ENCODE measurements around the gene POMC.

POMC gene

DNA sequence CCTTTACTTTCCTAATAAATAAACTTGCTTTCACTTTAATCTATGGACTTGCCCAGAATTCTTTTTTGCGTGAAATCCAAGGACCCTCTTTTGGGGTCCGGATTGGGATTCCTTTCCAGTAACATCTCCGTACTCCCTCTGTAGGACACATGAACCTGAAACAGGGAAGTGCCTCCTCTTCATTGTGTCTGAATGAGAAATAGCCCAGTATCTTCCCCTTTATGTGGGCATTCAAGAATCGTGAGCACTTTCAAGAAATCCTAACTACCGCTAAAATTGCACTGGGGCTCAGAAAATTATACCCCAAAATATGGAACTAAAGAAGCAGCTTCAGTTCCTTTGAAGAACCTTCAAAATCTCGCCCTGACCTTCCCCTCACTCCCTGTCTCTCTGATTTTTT is 7.8 kb upstream of the POMC start:
- H3F3A ChIP-seq (ENCODE audit: control insufficient read depth, insufficient read depth): no peaks in the 10 kb centered on the region
- no peaks in the 10 kb centered on the region for H3K9me3 ChIP-seq (ENCODE audit: control insufficient read depth, insufficient read depth, low read length)
- H3K79me2 ChIP-seq (ENCODE audit: control insufficient read depth, low read length): no peaks in the 10 kb centered on the region
- H3K27me3 ChIP-seq (ENCODE audit: control insufficient read depth, low read length): peaks cover 36% of the 10 kb centered on the region
- H3K4me1 ChIP-seq (ENCODE audit: control insufficient read depth, low read length): no peaks in the 10 kb centered on the region
- no peak overlapping the region for H3K27ac ChIP-seq (ENCODE audit: low read depth, low read length)
- no peaks in the 10 kb centered on the region for H3K9me2 ChIP-seq (replicated peaks; ENCODE audit: control insufficient read depth, low read length)
- no peak overlapping the region for H3K4me2 ChIP-seq (ENCODE audit: low read length)
- H3K4me3 ChIP-seq (ENCODE audit: low read length): no peak overlapping the region
- TF ChIP-seq EZH2phosphoT487 (IDR thresholded peaks at IDR 0.05; ENCODE audit: borderline replicate concordance, low read length): no peak
- TF ChIP-seq, protein P1, sequence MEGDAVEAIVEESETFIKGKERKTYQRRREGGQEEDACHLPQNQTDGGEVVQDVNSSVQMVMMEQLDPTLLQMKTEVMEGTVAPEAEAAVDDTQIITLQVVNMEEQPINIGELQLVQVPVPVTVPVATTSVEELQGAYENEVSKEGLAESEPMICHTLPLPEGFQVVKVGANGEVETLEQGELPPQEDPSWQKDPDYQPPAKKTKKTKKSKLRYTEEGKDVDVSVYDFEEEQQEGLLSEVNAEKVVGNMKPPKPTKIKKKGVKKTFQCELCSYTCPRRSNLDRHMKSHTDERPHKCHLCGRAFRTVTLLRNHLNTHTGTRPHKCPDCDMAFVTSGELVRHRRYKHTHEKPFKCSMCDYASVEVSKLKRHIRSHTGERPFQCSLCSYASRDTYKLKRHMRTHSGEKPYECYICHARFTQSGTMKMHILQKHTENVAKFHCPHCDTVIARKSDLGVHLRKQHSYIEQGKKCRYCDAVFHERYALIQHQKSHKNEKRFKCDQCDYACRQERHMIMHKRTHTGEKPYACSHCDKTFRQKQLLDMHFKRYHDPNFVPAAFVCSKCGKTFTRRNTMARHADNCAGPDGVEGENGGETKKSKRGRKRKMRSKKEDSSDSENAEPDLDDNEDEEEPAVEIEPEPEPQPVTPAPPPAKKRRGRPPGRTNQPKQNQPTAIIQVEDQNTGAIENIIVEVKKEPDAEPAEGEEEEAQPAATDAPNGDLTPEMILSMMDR (IDR thresholded peaks at IDR 0.05; ENCODE audit: low read depth, low read length, poor library complexity, severe bottlenecking): no peak
- H3K36me3 ChIP-seq (ENCODE audit: control insufficient read depth, low read length): no peaks in the 10 kb centered on the region
- H4K20me1 ChIP-seq (ENCODE audit: control insufficient read depth, insufficient read depth, low read depth, low read length): no peaks in the 10 kb centered on the region

DNA sequence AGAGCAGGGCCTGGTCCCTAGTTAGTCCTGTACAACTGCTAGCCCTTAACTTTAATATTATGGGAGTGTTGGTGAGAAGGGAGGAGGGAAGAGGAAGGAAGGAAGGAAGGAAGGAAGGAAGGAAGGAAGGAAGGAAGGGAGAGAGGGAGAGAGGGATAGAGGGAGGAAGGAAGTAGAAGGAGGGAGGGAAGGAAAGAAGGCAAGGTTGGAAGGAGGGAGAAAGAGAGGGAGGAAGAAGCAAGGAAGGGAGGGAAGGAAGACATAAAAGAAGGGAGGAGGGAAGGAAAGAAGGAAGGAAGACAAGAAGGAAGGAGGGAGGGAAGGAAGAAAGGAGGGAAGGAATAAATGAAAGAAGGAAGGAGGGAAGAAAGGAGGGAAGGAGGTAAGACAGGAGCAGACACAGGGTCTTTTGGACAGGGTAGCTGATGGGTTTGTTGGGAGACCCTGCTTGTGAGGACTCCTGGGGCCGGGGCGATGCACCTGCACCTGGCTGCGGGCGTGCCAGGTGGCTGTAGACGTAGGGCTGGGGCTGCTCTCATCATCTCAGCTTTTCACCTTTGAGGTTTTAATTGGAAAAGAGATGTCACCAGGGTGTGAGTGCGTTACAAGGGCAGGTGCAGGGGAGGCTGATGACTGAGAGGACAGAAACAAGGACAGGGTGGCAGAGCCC is 5.9 kb upstream of the POMC start:
- H3K4me1 ChIP-seq (ENCODE audit: control insufficient read depth, low read length): no peaks in the 10 kb centered on the region
- H3F3A ChIP-seq (ENCODE audit: control insufficient read depth, insufficient read depth): no peaks in the 10 kb centered on the region
- peaks cover 47% of the 10 kb centered on the region for H3K27me3 ChIP-seq (ENCODE audit: control insufficient read depth, low read length)
- no peak overlapping the region for H3K4me3 ChIP-seq (ENCODE audit: low read length)
- H3K9me2 ChIP-seq (replicated peaks; ENCODE audit: control insufficient read depth, low read length): no peaks in the 10 kb centered on the region
- no peak overlapping the region for H3K27ac ChIP-seq (ENCODE audit: low read depth, low read length)
- no peaks in the 10 kb centered on the region for H3K79me2 ChIP-seq (ENCODE audit: control insufficient read depth, low read length)
- no peak overlapping the region for H3K4me2 ChIP-seq (ENCODE audit: low read length)
- no peak for TF ChIP-seq EZH2phosphoT487 (IDR thresholded peaks at IDR 0.05; ENCODE audit: borderline replicate concordance, low read length)
- TF ChIP-seq, protein P1 (IDR thresholded peaks at IDR 0.05; ENCODE audit: low read depth, low read length, poor library complexity, severe bottlenecking): no peak
- H4K20me1 ChIP-seq (ENCODE audit: control insufficient read depth, insufficient read depth, low read depth, low read length): no peaks in the 10 kb centered on the region; the same call in 1 of the 2 replicates
- no peaks in the 10 kb centered on the region for H3K36me3 ChIP-seq (ENCODE audit: control insufficient read depth, low read length)
- H3K9me3 ChIP-seq (ENCODE audit: control insufficient read depth, insufficient read depth, low read length): no peaks in the 10 kb centered on the region

DNA sequence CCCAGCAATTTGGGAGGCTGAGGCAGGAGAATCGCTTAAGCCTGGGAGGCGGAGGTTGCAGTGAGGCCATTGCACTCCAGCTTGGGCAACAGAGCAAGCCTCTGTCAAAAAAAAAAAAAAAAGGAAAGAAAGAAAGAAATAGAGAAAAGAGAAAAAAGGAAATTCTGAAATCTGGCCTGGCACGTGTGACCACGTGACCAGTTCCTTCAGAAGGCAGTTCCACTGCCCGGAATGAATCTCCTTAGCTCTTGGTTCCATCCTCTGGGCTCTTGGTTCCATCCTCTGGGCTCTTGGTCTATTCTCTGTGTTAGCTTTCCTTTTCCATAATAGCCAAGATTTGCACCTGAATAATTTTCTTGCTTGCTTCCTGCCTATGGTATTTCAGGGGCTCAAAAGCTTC is 5.3 kb upstream of the POMC start:
- no peak overlapping the region for H3K4me3 ChIP-seq (ENCODE audit: low read length)
- H3F3A ChIP-seq (ENCODE audit: control insufficient read depth, insufficient read depth): no peaks in the 10 kb centered on the region
- no peak overlapping the region for H3K4me2 ChIP-seq (ENCODE audit: low read length)
- H3K36me3 ChIP-seq (ENCODE audit: control insufficient read depth, low read length): no peaks in the 10 kb centered on the region
- H3K79me2 ChIP-seq (ENCODE audit: control insufficient read depth, low read length): no peaks in the 10 kb centered on the region
- no peak overlapping the region for H3K27ac ChIP-seq (ENCODE audit: low read depth, low read length)
- no peaks in the 10 kb centered on the region; the same call in 1 of the 2 replicates for H4K20me1 ChIP-seq (ENCODE audit: control insufficient read depth, insufficient read depth, low read depth, low read length)
- H3K9me2 ChIP-seq (replicated peaks; ENCODE audit: control insufficient read depth, low read length): no peaks in the 10 kb centered on the region
- TF ChIP-seq EZH2phosphoT487 (IDR thresholded peaks at IDR 0.05; ENCODE audit: borderline replicate concordance, low read length): no peak
- TF ChIP-seq, protein P1 (IDR thresholded peaks at IDR 0.05; ENCODE audit: low read depth, low read length, poor library complexity, severe bottlenecking): no peak
- H3K4me1 ChIP-seq (ENCODE audit: control insufficient read depth, low read length): no peaks in the 10 kb centered on the region
- no peaks in the 10 kb centered on the region for H3K9me3 ChIP-seq (ENCODE audit: control insufficient read depth, insufficient read depth, low read length)
- H3K27me3 ChIP-seq (ENCODE audit: control insufficient read depth, low read length): peaks cover 53% of the 10 kb centered on the region
